ENCODE data around the gene DDX56. TPM values are rescaled to one million over a fixed set of nuclear protein-coding genes. Genes with fewer than 3 reads are reported as not detected.

DDX56 gene
- total RNA-seq, 1 experiment from 2014 or later, result 124 TPM

DNA sequence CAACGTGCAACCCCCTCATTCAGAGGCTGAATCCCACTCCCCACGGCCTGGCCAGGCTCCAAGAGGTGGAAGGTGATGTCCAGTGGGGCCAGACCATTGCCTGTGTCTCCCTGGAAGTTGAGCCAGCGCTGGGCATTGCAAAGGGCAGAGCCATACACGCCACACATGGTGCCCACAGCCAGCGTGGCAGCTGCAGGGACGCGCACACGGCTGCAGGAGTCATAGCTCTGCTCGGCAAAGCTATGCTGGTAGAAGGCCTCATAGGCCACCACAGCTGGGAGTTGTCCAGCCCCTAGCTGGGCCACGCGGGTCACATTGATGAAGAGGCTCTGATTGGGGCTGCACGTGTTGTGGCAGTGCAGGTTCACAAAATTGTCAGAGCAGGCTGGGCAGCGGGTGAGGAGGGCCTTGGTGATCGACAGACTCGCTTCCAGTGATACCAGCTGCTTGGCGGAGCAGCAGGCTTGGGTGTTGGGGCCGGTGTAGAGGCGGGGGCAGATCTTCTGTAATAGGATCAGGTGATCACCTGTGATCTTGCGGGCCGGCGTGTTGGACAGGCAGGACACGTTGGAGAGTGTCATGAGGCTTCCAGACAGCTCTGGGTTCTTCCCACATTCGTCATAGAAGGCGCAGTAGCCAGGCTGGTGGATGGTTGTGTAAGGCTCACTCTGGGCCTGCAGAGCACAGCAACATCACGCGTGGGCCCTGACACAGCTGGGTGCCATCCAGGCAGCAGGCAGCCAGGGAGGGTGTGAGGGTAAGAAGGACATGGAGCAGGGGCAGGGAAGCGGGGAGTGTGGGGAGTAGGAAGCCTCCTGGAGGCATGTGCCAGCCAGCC is 33.8 kb downstream of the DDX56 start:
- in situ Hi-C loops (cut with HindIII; ENCODE audit: low sequenced_read_pairs), result no loop called here
- no peak for DNase-seq (ENCODE audit: low spot score)

DNA sequence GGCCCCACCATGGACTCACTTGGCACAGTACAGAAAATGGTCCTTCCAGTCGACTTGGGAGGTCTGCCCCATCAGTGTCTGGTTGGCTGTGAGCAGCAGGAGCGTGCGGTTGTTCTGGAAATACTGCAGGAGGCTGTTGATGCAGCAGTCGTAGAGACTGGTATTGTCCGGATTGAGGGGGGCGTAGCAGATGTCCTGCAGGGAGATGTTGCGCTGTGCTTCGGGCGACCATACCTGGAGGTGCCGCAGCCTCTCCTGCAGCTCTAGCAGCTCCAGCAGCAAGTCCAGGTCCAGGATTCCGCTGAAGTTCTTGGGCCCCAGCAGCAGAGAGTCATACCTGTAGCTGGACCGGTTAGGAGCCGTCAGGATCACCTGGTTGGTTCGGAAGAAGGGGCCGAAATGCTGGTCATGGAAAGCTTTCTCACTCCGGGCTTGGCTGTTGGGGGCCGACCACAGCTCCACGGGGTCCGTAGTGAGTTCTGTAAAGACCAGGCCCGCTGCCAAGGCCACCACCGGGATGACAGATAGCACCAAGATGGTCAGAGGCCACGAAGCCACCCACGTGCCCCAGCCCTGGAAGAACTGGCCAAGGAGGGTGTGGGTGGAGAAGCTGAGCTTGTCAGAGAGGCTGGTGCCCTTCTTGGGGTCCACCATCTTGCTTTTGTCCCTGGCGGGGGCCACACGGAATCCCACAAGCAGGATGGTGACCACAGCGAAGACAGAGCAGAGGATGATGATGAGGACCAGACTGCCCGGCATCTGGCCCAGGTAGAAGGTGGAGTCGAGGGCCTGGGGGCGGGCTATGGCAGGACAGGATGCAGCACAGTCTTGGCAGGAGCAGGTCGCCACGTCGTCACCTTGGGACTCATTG is 34.7 kb downstream of the DDX56 start:
- in situ Hi-C loops (cut with HindIII; ENCODE audit: low sequenced_read_pairs), result no loop called here
- DNase-seq (ENCODE audit: low spot score), result no peak

DNA sequence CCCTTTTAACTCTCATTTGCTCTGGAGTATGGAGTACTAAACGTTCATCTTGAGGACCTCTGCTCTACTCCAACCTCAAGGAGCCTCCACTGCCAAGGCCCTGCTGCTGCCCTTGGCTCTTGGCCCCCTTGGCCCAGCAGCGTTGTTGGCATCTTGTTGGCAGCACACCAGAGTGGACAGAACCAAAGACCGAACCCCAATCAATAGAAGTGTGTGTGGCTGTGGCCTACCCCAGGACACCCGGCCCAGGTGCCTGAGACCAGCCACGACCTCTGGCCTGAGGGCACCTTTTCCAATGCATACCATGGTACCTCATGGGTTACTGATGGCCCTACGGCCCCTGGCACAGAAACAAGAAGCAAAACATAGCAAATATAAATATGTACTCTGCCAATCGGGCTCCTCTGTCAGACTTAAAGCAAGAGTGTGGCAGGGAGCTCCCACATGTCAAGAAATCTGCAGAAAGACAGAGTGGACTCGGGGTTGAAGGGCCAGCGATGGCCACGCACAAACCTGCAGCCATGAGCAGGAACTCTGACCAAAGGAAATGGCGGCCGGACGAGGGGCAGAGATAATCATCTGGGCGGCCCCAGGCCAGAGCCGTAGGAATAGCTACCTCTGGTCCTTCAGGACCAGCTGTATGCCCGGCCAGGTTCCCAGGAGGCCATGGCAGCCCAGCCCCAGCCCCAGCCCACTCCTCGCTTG is 35.5 kb downstream of the DDX56 start:
- DNase-seq (ENCODE audit: low spot score), result no peak
- in situ Hi-C loops (cut with HindIII; ENCODE audit: low sequenced_read_pairs), result no loop called here

DNA sequence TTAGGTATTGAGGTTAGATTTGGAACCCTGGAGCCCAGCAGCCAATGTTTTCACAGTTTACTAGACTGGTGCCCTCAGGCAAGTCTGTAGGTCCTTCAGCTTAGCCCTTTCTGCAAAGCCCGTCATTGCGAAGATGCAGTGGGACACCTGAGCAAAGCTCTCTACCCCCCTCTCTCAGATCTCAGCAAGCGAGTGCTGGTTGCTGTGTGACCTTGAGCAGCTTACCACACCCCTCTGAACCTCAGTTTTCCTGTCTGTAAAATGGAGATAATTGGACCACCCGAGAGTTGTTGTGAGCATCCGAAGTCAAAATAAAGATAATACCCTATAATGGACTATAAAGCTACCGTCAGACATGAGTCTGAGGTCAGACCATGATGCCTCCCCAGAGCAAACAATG is 36.3 kb downstream of the DDX56 start:
- in situ Hi-C loops (cut with HindIII; ENCODE audit: low sequenced_read_pairs), result no loop called here
- no peak for DNase-seq (ENCODE audit: low spot score)

DNA sequence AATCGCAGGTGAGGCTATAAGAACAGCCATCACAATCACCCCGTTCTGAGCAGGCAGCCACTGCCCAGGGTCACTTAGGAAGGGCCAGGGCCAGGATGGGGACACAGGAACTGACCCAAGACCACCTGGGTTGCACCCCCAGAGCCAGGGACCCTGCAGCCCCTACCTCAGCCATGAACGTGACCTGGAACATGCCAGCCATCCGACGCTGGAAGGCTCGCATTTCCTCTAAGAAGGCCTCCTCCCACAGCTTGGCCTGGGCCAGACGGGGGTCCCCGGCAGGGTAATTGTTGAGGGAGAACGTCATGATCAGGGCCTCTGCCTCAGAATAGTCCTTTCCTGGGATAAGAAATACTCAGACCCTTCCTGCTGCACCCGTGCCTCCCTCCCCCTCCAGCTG is 37.6 kb downstream of the DDX56 start:
- in situ Hi-C loops (cut with HindIII; ENCODE audit: low sequenced_read_pairs), result no loop called here
- no peak for DNase-seq (ENCODE audit: low spot score)

DNA sequence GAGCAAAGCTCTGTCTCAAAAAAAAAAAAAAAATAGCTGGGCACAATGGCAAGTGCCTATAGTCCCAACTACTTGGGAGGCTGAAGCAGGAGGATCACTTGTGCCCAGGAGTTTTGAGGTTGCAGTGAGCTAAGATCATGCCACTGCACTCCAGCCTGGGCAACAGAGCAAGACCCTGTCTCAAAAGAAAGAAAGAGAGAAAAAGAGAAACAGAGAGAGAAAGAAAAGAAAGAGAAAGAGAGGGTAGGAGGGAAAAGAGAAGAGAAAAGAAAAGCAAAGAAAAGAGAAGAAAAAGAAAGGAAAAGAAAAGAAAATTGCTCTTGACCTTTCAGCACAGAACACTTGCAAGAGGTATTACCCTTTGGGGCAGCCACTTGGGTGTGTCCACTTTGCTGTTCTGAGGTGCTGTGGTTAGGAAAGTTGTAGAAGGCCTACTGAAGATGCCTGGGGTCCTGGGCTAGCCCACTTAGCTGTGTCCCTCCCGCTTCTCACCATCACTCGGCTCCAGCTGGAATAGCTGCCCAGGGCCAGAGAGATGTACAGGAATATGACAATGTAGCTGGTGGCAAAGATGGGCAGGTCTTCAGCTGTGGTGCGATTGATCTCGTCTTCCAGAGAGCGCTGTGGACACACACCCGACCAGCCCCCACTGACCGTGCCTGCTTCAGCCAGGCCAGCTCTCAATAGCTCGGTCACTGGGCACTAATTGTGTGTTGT is 38.2 kb downstream of the DDX56 start:
- in situ Hi-C loops (cut with HindIII; ENCODE audit: low sequenced_read_pairs), result no loop called here
- DNase-seq (ENCODE audit: low spot score), result no peak

DNA sequence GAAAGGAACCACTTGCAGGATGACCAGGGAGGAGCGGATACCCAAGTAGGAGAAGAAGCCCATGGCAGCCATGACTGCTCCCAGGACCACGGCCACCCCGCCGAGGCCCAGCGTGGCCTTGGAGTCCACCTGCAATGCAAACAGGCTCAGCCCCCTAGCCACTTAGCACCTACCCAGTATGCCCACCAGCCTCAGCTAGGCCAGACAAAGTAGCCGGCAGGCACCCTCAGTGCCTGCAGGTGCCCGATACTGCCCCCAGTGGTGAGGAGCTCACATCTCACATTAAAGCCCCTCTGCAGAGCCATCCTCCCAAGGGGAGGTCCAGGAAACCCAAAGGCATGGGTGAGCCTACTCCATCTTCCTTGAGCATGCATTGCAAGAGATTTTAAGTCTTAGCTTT is 39.2 kb downstream of the DDX56 start:
- peak; percentile 15 for DNase-seq (ENCODE audit: low spot score)
- in situ Hi-C loops (cut with HindIII; ENCODE audit: low sequenced_read_pairs), result no loop called here

DNA sequence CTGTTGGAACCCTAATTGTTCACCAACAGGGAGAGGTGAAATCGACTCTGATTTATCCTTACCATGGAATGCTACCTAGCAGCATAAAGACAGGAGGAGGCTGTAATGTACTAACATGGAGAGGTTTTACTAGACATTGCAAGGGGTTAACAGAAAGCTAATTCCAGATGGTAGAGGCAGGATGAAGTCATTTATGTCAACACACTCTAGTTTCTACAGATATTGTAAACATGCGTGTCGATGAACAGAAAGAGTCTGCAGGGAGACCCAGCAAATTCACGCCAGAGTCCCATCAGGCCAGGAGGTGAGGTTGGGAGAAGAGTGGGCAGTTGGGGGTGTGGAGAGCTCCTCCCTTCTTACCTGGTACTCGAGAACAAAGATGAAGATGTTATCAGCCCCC is 39.6 kb downstream of the DDX56 start:
- DNase-seq (ENCODE audit: low spot score), result no peak
- in situ Hi-C loops (cut with HindIII; ENCODE audit: low sequenced_read_pairs), result no loop called here

DNA sequence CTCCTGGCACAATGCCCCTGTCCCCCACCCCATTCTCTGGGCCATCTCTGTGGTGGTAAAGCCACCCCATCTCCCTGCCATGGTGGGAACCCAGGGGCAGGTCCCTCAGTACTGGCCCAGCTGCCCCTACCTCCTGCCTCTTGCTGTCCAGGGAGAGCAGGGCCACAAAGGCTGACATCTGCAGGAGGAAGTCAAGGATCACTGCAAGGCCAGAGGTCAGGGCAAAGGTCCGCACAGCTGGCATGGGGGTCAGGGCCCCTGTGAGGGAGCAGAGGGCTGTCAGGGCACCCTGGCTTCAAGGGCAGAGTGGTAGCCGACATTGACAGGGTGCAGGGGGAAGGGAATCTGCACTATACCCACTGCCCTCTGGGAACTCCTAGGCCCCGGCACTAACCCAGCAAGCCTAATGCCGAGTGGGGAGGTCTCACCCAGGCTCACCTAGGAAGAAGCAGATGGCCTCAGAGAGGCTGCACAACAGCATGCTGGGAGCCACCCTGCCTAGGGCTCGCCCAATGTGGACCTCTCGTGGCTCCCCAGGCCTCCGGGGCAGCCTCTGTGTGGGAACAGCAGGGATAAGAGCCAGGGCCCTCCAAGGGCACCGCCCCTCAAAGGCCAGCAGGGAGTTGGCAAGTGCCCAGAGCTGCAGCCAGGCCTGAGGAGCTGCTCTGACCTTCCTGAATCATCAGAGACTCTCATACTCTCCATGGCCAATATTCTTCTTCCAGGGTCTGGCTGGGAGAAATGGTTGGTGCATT is 40.2 kb downstream of the DDX56 start:
- in situ Hi-C loops (cut with HindIII; ENCODE audit: low sequenced_read_pairs), result no loop called here
- DNase-seq (ENCODE audit: low spot score), result no peak

DNA sequence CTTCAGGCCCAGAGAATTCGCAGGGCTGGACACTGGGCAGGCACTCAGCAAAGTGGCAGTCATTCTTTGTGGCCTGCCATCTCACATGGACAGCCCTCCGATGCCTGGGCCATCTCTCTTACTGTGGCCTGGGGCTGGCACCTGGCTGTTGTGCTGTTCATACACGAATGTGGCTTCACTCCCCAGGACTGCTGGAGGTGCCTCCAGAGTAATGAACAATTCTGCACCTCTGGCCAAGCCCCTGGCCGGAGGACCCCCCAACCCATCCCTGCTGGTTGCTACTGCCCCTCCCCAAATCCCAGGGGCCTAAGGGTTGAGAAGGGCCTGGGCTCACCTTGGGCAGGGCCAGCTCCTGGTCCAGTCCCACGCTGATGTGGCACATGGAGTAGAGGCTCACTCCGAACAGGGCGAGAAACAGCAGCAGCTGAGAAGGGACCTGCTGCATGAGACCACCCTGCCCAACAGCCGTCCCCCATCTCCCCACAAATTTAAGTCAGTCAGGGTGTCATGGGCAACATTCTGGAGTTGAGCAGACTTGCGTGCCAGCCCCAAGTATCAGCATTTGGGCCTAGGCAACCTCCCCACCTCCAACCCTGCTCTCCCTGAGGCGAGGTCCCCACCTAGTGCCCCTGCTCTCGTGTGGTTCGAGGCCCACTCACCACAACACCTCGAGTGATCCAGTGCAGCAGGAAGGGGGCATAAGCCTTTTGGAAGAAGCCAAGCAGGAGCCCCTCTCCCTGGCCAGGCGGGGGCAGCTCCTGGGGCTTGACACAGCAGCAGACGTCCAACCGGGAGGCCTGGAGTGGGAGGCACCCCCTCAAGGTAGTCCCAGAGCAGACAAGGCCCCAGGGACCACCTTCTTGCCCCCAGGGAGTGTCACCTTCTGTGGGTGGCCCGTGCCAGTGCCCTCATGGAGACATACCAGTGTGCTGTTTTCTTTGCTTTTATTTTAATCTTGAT is 42.0 kb downstream of the DDX56 start:
- DNase-seq (ENCODE audit: low spot score), result no peak
- in situ Hi-C loops (cut with HindIII; ENCODE audit: low sequenced_read_pairs), result no loop called here

DNA sequence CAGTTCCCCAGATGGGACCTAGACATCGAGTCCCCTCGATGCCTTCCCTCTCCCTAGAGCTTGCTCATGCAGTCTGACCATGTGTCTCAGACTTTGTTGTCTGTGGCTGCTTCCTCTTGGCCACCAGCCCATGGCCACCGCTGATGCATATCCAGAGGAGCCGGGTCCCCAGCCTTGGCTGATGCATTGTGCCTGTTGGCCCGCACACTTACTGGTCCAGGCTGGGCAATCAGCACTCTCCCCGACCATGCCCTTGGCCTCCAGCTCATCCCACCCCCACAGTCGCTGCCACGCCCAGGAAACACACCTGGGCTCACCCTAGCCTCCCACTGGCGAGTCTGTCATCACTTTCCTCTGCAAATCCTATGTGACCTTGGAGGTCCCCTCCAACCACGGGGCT is 42.7 kb downstream of the DDX56 start:
- DNase-seq (ENCODE audit: low spot score), result no peak

DNA sequence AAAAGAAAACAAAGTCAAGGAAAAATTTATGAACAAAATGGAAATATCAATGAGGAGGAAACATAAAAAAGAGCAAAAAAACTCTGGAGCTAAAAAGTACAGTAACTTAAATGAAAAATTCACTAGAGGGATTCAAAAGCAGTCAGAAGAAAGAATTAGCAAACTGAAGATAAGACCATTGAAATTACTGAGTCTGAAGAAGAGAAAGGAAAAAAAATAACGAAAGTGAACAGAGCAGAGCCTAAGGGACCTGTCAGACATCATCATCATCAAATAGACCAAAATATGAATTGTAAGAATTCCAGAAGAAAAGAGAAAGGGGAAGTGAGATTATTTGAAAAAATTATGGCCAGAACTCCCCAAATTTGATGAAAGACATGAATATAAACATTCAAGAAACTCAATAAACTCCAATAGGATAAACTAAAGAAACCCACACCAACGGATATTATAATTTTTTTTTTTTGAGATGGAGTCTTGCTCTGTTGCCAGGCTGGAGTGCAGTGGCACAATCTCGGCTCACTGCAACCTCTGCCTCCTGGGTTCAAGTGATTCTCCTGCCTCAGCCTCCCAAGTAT is 48.8 kb downstream of the DDX56 start:
- no peak for DNase-seq (ENCODE audit: low spot score)
- in situ Hi-C loops (cut with HindIII; ENCODE audit: low sequenced_read_pairs), result no loop called here

More for the DNA sequence above, 42.7 kb downstream of the DDX56 start:
- in situ Hi-C loops (cut with HindIII; ENCODE audit: low sequenced_read_pairs), result no loop called here

DNA sequence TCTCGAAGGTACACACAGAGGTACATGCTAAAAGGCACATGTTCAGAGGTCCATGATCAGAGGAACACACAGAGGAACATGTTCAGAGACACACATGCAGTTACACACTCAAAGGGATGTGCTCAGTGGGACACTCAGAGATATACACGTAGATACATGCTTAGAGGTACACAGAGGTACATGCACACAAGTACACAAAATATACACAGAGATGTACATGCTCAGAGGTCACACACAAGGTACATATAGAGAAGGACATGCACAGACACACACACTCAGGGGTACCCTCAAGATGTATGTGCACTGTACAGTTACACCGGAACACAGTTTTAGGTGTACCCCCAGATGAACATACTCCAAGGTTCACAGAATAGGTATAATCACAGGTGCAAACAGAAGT is 51.4 kb downstream of the DDX56 start:
- in situ Hi-C loops (cut with HindIII; ENCODE audit: low sequenced_read_pairs), result no loop called here
- no peak for DNase-seq (ENCODE audit: low spot score)

DNA sequence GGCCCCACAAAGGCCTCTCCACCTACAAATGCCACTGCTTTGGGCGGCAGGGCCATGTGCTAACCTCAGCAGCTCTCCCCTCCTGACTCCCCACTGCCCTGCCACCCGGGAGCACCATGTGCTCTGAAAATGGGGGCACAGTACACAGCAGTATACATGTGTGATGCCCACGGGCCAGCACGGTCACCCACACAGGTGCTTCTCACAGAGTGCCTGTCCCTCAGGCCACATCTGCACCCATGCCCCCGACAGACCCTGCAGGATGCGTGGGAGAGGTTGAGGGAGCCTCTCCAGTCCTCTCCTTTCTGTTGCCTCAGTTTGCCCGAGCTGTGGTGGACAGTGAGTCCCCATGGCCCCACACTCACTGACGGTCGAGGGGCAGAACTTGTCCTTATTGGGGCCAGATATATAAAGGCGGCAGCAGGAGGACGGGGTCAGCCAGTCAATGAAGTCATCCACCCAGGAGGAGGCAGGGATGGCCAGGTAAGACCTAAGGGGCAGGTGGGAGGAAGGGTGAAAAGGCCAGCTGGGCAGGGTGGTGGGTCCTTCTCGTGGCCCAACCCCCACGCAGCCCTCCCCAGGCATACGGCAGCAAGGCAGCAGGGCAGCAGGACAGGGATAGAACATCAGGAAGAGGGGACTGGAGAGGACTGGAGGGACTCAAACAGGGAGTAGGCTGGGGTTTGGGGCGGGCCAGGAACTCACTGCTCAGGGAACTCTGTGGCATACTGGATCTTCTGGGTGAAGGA is 52.2 kb downstream of the DDX56 start:
- DNase-seq (ENCODE audit: low spot score), result no peak
- in situ Hi-C loops (cut with HindIII; ENCODE audit: low sequenced_read_pairs), result no loop called here

DNA sequence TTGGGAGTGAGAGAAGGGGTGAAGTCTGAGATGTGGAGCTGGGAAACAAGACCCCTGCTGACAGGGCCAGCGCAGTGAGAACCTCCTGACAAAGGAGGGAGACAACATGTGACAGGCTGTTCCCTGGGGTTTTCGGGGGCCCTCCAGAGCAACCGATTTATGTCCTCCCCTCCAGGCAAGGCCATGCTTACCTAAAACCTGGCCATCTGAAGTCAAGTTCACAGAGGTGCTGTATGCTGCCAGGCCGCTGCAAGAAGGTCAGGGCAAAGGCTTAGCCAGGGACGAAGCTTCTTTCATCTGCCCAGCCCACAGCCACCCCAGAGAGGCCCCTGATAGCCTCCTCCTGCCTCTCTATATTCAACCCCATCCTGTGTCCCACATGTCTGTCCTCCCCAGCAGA is 53.1 kb downstream of the DDX56 start:
- in situ Hi-C loops (cut with HindIII; ENCODE audit: low sequenced_read_pairs), result no loop called here

DNA sequence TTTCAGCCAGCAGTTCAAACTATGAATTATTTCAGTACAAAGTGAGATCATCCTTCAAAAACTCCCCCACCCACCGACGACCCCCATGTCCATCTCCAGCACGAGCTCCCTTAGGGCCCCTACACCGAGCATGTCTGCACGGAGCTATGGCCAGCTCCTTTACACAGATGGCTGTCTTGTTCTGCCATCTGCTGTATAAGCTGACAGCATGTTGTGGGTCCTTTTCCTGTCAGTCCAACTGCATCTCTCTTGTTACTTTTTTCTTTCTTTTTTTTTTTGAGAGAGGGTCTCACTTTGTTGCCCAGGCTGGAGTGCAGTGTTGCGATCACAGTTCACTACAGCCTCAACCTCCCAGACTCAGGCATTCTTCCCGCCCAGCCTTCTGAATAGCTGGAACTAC is 54.2 kb downstream of the DDX56 start:
- in situ Hi-C loops (cut with HindIII; ENCODE audit: low sequenced_read_pairs), result no loop called here
- DNase-seq (ENCODE audit: low spot score), result no peak

More for the DNA sequence above, 53.1 kb downstream of the DDX56 start:
- no peak for DNase-seq (ENCODE audit: low spot score)

Data from G401 (cell line).